Astrocyte (in vitro differentiated cells and primary cell): ENCODE data around the gene OGN. TPM values are rescaled to one million over a fixed set of nuclear protein-coding genes. Genes with fewer than 3 reads are reported as not detected.

Experiments used
- DNase-seq: peaks from one replicate; pipeline ENCODE4 v3.0.0-alpha.2; 2010; ENCODE audit warnings: low read depth
- FAIRE-seq: peaks from 2 replicates; lab custom pipeline; 2011; peaks lifted over from hg19 to GRCh38; lab: Jason Lieb, UNC
- H2AFZ ChIP-seq: 2 replicates; pipeline ENCODE4 v1.6.0; 2012; ENCODE audit warnings: low read depth, low read length, inconsistent platforms
- H3K27ac ChIP-seq: 2 replicates; pipeline ENCODE4 v1.5.1; 2011; ENCODE audit warnings: low read depth, low read length, inconsistent platforms
- H3K27me3 ChIP-seq: 2 replicates; pipeline ENCODE4 v1.6.0; 2011; ENCODE audit warnings: low read length, inconsistent platforms; ENCODE audit not compliant: insufficient read depth
- H3K36me3 ChIP-seq: 2 replicates; pipeline ENCODE4 v1.5.1; 2011; ENCODE audit warnings: low read length, inconsistent platforms; ENCODE audit not compliant: insufficient read depth
- H3K4me1 ChIP-seq: 2 replicates; pipeline ENCODE4 v1.5.1; 2011; ENCODE audit warnings: low read length, inconsistent platforms; ENCODE audit not compliant: insufficient read depth
- H3K4me2 ChIP-seq: 2 replicates; pipeline ENCODE4 v1.6.0; 2012; ENCODE audit warnings: low read length, inconsistent platforms
- H3K4me3 ChIP-seq: 2 replicates; pipeline ENCODE4 v1.5.1; 2011; ENCODE audit warnings: low read depth, mild to moderate bottlenecking, low read length, inconsistent platforms; ENCODE audit not compliant: insufficient read depth
- H3K79me2 ChIP-seq: 2 replicates; pipeline ENCODE4 v1.6.0; 2012; ENCODE audit warnings: mild to moderate bottlenecking, low read length, inconsistent platforms; ENCODE audit not compliant: insufficient read depth
- H3K9ac ChIP-seq: 2 replicates; pipeline ENCODE4 v1.6.0; 2012; ENCODE audit warnings: mild to moderate bottlenecking, low read length, inconsistent platforms
- H3K9me3 ChIP-seq: 2 replicates; pipeline ENCODE4 v1.5.1; 2012; ENCODE audit warnings: low read depth, mild to moderate bottlenecking, low read length, inconsistent platforms; ENCODE audit not compliant: insufficient read depth
- H4K20me1 ChIP-seq: 2 replicates; pipeline ENCODE4 v1.6.0; 2012; ENCODE audit warnings: low read length, inconsistent platforms; ENCODE audit not compliant: insufficient read depth
- H3K27ac Mint-ChIP-seq: one replicate; pipeline ENCODE4 v1.8.0; 2021; ENCODE audit warnings: mild to moderate bottlenecking, mixed read lengths; ENCODE audit not compliant: unreplicated experiment
- H3K27me3 Mint-ChIP-seq: one replicate; pipeline ENCODE4 v1.8.0; 2021; ENCODE audit warnings: low read depth, mixed read lengths; ENCODE audit not compliant: unreplicated experiment
- H3K36me3 Mint-ChIP-seq: one replicate; pipeline ENCODE4 v1.8.0; 2021; ENCODE audit warnings: low read depth, mixed read lengths; ENCODE audit not compliant: unreplicated experiment
- H3K4me1 Mint-ChIP-seq: one replicate; pipeline ENCODE4 v1.8.0; 2021; ENCODE audit warnings: low read depth, mixed read lengths; ENCODE audit not compliant: unreplicated experiment
- H3K4me3 Mint-ChIP-seq: one replicate; pipeline ENCODE4 v1.8.0; 2021; ENCODE audit warnings: mild to moderate bottlenecking, moderate library complexity, mixed read lengths; ENCODE audit not compliant: unreplicated experiment
- H3K9me3 Mint-ChIP-seq: one replicate; pipeline ENCODE4 v1.8.0; 2021; ENCODE audit warnings: mild to moderate bottlenecking, mixed read lengths; ENCODE audit not compliant: unreplicated experiment
- CTCF ChIP-seq: IDR thresholded peaks from 2 replicates; pipeline ENCODE4 v1.5.1; 2011; ENCODE audit warnings: low read depth, mild to moderate bottlenecking, inconsistent platforms, low read length, moderate library complexity; ENCODE audit not compliant: insufficient read depth
- EZH2 ChIP-seq: IDR thresholded peaks from 2 replicates; pipeline ENCODE4 v1.6.1; 2012; ENCODE audit warnings: mild to moderate bottlenecking, low read length, inconsistent platforms; ENCODE audit not compliant: insufficient read depth
- total RNA-seq: library from RNA; stranded (reverse); gene quantifications from 2 replicates; pipeline ENCODE4 v1.2.1, GENCODE V29; 2021

The OGN gene
- total RNA-seq, 1 donor from 2014 or later, result not detected

GRCh38 chr9:92395617-92396016, 8.8 kb downstream of the OGN start:
- Histone ChIP-seq H3K9ac (no peak overlapping the region), H3K4me3 (no peak overlapping the region), H3K9me3 (no peaks in the 10 kb centered on the region), H2AFZ (no peak overlapping the region), H3K4me2 (no peak overlapping the region), H3K4me1 (no peaks in the 10 kb centered on the region), H3K27me3 (no peaks in the 10 kb centered on the region), H3K27ac (no peak overlapping the region), H4K20me1 (no peaks in the 10 kb centered on the region), H3K79me2 (no peaks in the 10 kb centered on the region), H3K36me3 (no peaks in the 10 kb centered on the region)
- H3K27ac Mint-ChIP-seq, result no peak overlapping the region
- H3K9me3 Mint-ChIP-seq, result no peaks in the 10 kb centered on the region
- no peaks in the 10 kb centered on the region for H3K27me3 Mint-ChIP-seq
- H3K4me3 Mint-ChIP-seq, result no peak overlapping the region
- TF ChIP-seq CTCF, result no peak
- H3K4me1 Mint-ChIP-seq, result peaks cover 4% of the 10 kb centered on the region
- FAIRE-seq (no peak), DNase-seq (no peak)
- no peaks in the 10 kb centered on the region for H3K36me3 Mint-ChIP-seq

- Histone ChIP-seq H3K36me3 (no peaks in the 10 kb centered on the region), H3K4me3 (no peak overlapping the region), H3K9ac (no peak overlapping the region), H3K27me3 (no peaks in the 10 kb centered on the region), H2AFZ (no peak overlapping the region), H3K79me2 (no peaks in the 10 kb centered on the region), H3K4me1 (no peaks in the 10 kb centered on the region), H3K27ac (no peak overlapping the region), H3K9me3 (no peaks in the 10 kb centered on the region), H4K20me1 (no peaks in the 10 kb centered on the region), H3K4me2 (peak overlapping the region; percentile 2)
- Mint-ChIP-seq H3K36me3 (no peaks in the 10 kb centered on the region), H3K27me3 (no peaks in the 10 kb centered on the region), H3K27ac (no peak overlapping the region), H3K4me3 (no peak overlapping the region), H3K4me1 (peaks cover 4% of the 10 kb centered on the region), H3K9me3 (no peaks in the 10 kb centered on the region)
- FAIRE-seq (peak; percentile 20), DNase-seq (no peak)
- TF ChIP-seq CTCF, result no peak
- no peak for TF ChIP-seq EZH2
Measured at GRCh38 chr9:92393686-92394085, 10.7 kb downstream of the OGN start.

GRCh38 chr9:92392690-92393089, 11.7 kb downstream of the OGN start:
- no peak overlapping the region for H3K27ac Mint-ChIP-seq
- DNase-seq, result no peak
- no peak for FAIRE-seq
- H3K4me3 ChIP-seq, result no peak overlapping the region
- no peaks in the 10 kb centered on the region for H3K36me3 Mint-ChIP-seq
- no peak overlapping the region for H3K9ac ChIP-seq
- H3K9me3 Mint-ChIP-seq, result no peaks in the 10 kb centered on the region
- H3K4me1 ChIP-seq, result no peaks in the 10 kb centered on the region
- H3K27me3 ChIP-seq, result no peaks in the 10 kb centered on the region
- H3K4me2 ChIP-seq, result no peak overlapping the region
- H4K20me1 ChIP-seq, result no peaks in the 10 kb centered on the region
- TF ChIP-seq EZH2, result no peak
- TF ChIP-seq CTCF, result no peak
- no peaks in the 10 kb centered on the region for H3K79me2 ChIP-seq
- no peaks in the 10 kb centered on the region for H3K27me3 Mint-ChIP-seq
- H3K9me3 ChIP-seq, result no peaks in the 10 kb centered on the region
- H2AFZ ChIP-seq, result no peak overlapping the region
- no peaks in the 10 kb centered on the region for H3K36me3 ChIP-seq
- no peak overlapping the region for H3K4me3 Mint-ChIP-seq
- H3K4me1 Mint-ChIP-seq, result peaks cover 4% of the 10 kb centered on the region
- no peak overlapping the region for H3K27ac ChIP-seq
